ENCODE measurements around the gene KRT7. TPM values are rescaled to one million over a fixed set of nuclear protein-coding genes. Genes with fewer than 3 reads are reported as not detected.

KRT7 gene
- total RNA-seq, 4 donors from 2014 or later: 2.5 to 33.9 (median 6.3) TPM

GRCh38 chr12:52220477-52220876 lies 12.6 kb upstream of the KRT7 start:
- Histone ChIP-seq H3K36me3 (no peaks in the 10 kb centered on the region), H3K27ac (no peak overlapping the region), H3K27me3 (peaks cover 0 to 13% of the 10 kb centered on the region in 2 donors), H3K4me3 (no peak overlapping the region), H3K9me3 (peaks cover 0 to 8% (median 1%) of the 10 kb centered on the region in 4 donors), H3K4me1 (peaks cover 0 to 6% (median 0%) of the 10 kb centered on the region in 4 donors)
- no peak for DNase-seq (ENCODE audit: low spot score in 2 of 2)
- 86 to 91% methylated on average over 3 of the region's 3 CpGs for WGBS, 2 donors
- no peak for TF ChIP-seq EP300 (IDR thresholded peaks at IDR 0.05)
- no peak for TF ChIP-seq CTCF (IDR thresholded peaks at IDR 0.05)
- no peak for TF ChIP-seq POLR2A (IDR thresholded peaks at IDR 0.05)

GRCh38 chr12:52221070-52221781 lies 11.8 kb upstream of the KRT7 start:
- WGBS, 2 donors: 75 to 76% methylated on average over 4 of the region's 4 CpGs
- H3K27ac ChIP-seq: no peak overlapping the region

GRCh38 chr12:52221912-52222457 lies 11.1 kb upstream of the KRT7 start:
- Histone ChIP-seq H3K27ac (no peak overlapping the region), H3K9me3 (peaks cover 0 to 8% (median 1%) of the 10 kb centered on the region in 4 donors), H3K36me3 (no peaks in the 10 kb centered on the region), H3K4me1 (peaks cover 0 to 6% (median 0%) of the 10 kb centered on the region in 4 donors), H3K4me3 (no peak overlapping the region), H3K27me3 (peaks cover 0 to 13% of the 10 kb centered on the region in 2 donors)
- DNase-seq (ENCODE audit: low spot score in 2 of 2): no peak
- TF ChIP-seq POLR2A (IDR thresholded peaks at IDR 0.05) (no peak), EP300 (IDR thresholded peaks at IDR 0.05) (no peak), CTCF (IDR thresholded peaks at IDR 0.05) (no peak)
- 14 to 17% methylated on average over 8 of the region's 8 CpGs for WGBS, 2 donors

More at GRCh38 chr12:52221070-52221781, 11.8 kb upstream of the KRT7 start:
- peaks cover 0 to 13% of the 10 kb centered on the region in 2 donors for H3K27me3 ChIP-seq
- no peak for DNase-seq (ENCODE audit: low spot score in 2 of 2)
- H3K4me1 ChIP-seq: peaks cover 0 to 6% (median 0%) of the 10 kb centered on the region in 4 donors
- no peak for TF ChIP-seq EP300 (IDR thresholded peaks at IDR 0.05)
- TF ChIP-seq POLR2A (IDR thresholded peaks at IDR 0.05): no peak
- no peak for TF ChIP-seq CTCF (IDR thresholded peaks at IDR 0.05)
- H3K4me3 ChIP-seq: no peak overlapping the region
- no peaks in the 10 kb centered on the region for H3K36me3 ChIP-seq
- peaks cover 0 to 8% (median 1%) of the 10 kb centered on the region in 4 donors for H3K9me3 ChIP-seq

GRCh38 chr12:52222692-52223091 lies 10.4 kb upstream of the KRT7 start:
- Histone ChIP-seq H3K9me3 (peaks cover 0 to 8% (median 1%) of the 10 kb centered on the region in 4 donors), H3K4me1 (no peaks in the 10 kb centered on the region), H3K36me3 (no peaks in the 10 kb centered on the region), H3K27ac (no peak overlapping the region), H3K27me3 (peaks cover 0 to 13% of the 10 kb centered on the region in 2 donors), H3K4me3 (no peak overlapping the region)
- 81 to 89% methylated on average over 4 of the region's 4 CpGs for WGBS, 2 donors
- TF ChIP-seq POLR2A (IDR thresholded peaks at IDR 0.05): no peak
- no peak for TF ChIP-seq CTCF (IDR thresholded peaks at IDR 0.05)
- no peak for TF ChIP-seq EP300 (IDR thresholded peaks at IDR 0.05)
- DNase-seq (ENCODE audit: low spot score in 2 of 2): no peak

- H3K4me1 ChIP-seq: no peaks in the 10 kb centered on the region
- no peak for TF ChIP-seq POLR2A (IDR thresholded peaks at IDR 0.05)
- TF ChIP-seq CTCF (IDR thresholded peaks at IDR 0.05): no peak
- TF ChIP-seq EP300 (IDR thresholded peaks at IDR 0.05): no peak
- no peak overlapping the region for H3K4me3 ChIP-seq
- peaks cover 0 to 15% of the 10 kb centered on the region in 2 donors for H3K27me3 ChIP-seq
- H3K36me3 ChIP-seq: no peaks in the 10 kb centered on the region
- 88 to 91% methylated on average over 5 of the region's 5 CpGs for WGBS, 2 donors
- no peak overlapping the region for H3K27ac ChIP-seq
- peaks cover 0 to 8% (median 1%) of the 10 kb centered on the region in 4 donors for H3K9me3 ChIP-seq
- no peak for DNase-seq (ENCODE audit: low spot score in 2 of 2)
These were observed 9.5 kb upstream of the KRT7 start for GRCh38 chr12:52223406-52224039.

All from tibial nerve (tissue), 4 donors.